H9 (cell line): ENCODE measurements around the gene AQP11. TPM values are rescaled to one million over a fixed set of nuclear protein-coding genes. Genes with fewer than 3 reads are reported as not detected.

Experiments used
- DNase-seq: peaks from one replicate; pipeline ENCODE4 v3.0.0-alpha.2; 2017
- H2AFZ ChIP-seq: one replicate; pipeline ENCODE4 v1.6.1; 2013; ENCODE audit warnings: mild to moderate bottlenecking, low read length, control low read depth, moderate library complexity
- H2AK5ac ChIP-seq: 2 replicates; pipeline ENCODE4 v1.6.1; 2013; ENCODE audit warnings: low read length, control low read depth, mixed read lengths; ENCODE audit not compliant: insufficient read length
- H2BK120ac ChIP-seq: one replicate; pipeline ENCODE4 v1.6.1; 2013; ENCODE audit warnings: low read depth, mild to moderate bottlenecking, low read length, control low read depth, inconsistent platforms; ENCODE audit not compliant: poor library complexity, severe bottlenecking
- H2BK12ac ChIP-seq: 2 replicates; pipeline ENCODE4 v1.6.1; 2013; ENCODE audit warnings: low read length, control low read depth, mixed read lengths, low read depth; ENCODE audit not compliant: insufficient read length
- H2BK15ac ChIP-seq: 2 replicates; pipeline ENCODE4 v1.6.1; 2013; ENCODE audit warnings: low read depth, low read length, control low read depth
- H2BK20ac ChIP-seq: one replicate; pipeline ENCODE4 v1.6.1; 2013; ENCODE audit warnings: low read depth, mild to moderate bottlenecking, low read length, control low read depth, inconsistent platforms; ENCODE audit not compliant: poor library complexity, severe bottlenecking
- H2BK5ac ChIP-seq: 2 replicates; pipeline ENCODE4 v1.6.1; 2013; ENCODE audit warnings: low read length, control low read depth, mixed read lengths; ENCODE audit not compliant: insufficient read length
- H3K14ac ChIP-seq: 2 replicates; pipeline ENCODE4 v1.6.1; 2013; ENCODE audit warnings: low read length, control low read depth; ENCODE audit not compliant: insufficient read depth
- H3K18ac ChIP-seq: 2 replicates; pipeline ENCODE4 v1.6.1; 2013; ENCODE audit warnings: low read depth, mild to moderate bottlenecking, mixed read lengths, low read length, control low read depth; ENCODE audit not compliant: insufficient read length
- H3K23ac ChIP-seq: 2 replicates; pipeline ENCODE4 v1.6.1; 2013; ENCODE audit warnings: low read length, control low read depth, mixed read lengths, low read depth; ENCODE audit not compliant: insufficient read length
- H3K23me2 ChIP-seq: 2 replicates; pipeline ENCODE4 v1.6.1; 2013; ENCODE audit warnings: low read depth, mild to moderate bottlenecking, mixed read lengths, low read length, control low read depth; ENCODE audit not compliant: insufficient read length, poor library complexity, severe bottlenecking
- H3K27ac ChIP-seq: 2 replicates; pipeline ENCODE4 v1.5.1; 2013; ENCODE audit warnings: low read length, control low read depth, mixed read lengths, low read depth; ENCODE audit not compliant: insufficient read length
- H3K27me3 ChIP-seq: 2 replicates; pipeline ENCODE4 v1.6.1; 2013; ENCODE audit warnings: low read length, control low read depth, inconsistent platforms; ENCODE audit not compliant: insufficient read depth
- H3K4ac ChIP-seq: 2 replicates; pipeline ENCODE4 v1.6.1; 2013; ENCODE audit warnings: low read depth, mild to moderate bottlenecking, control low read depth, inconsistent platforms, low read length, moderate library complexity
- H3K4me1 ChIP-seq: 2 replicates; pipeline ENCODE4 v1.6.1; 2013; ENCODE audit warnings: low read length, control low read depth, inconsistent platforms; ENCODE audit not compliant: insufficient read depth
- H3K4me2 ChIP-seq: 2 replicates; pipeline ENCODE4 v1.6.1; 2013; ENCODE audit warnings: low read length, control low read depth, mixed read lengths; ENCODE audit not compliant: insufficient read length, insufficient read depth
- H3K56ac ChIP-seq: 2 replicates; pipeline ENCODE4 v1.6.1; 2013; ENCODE audit warnings: low read depth, mild to moderate bottlenecking, mixed read lengths, low read length, control low read depth; ENCODE audit not compliant: insufficient read length
- H3K79me1 ChIP-seq: 2 replicates; pipeline ENCODE4 v1.6.1; 2013; ENCODE audit warnings: low read depth, mild to moderate bottlenecking, moderate library complexity, low read length, control low read depth, inconsistent platforms; ENCODE audit not compliant: insufficient read depth, poor library complexity, severe bottlenecking
- H3K79me2 ChIP-seq: 2 replicates; pipeline ENCODE4 v1.6.1; 2013; ENCODE audit warnings: low read length, control low read depth, inconsistent platforms; ENCODE audit not compliant: insufficient read depth
- H3K9ac ChIP-seq: 2 replicates; pipeline ENCODE4 v1.6.1; 2013; ENCODE audit warnings: low read length, control low read depth, mixed read lengths; ENCODE audit not compliant: insufficient read length; ENCODE audit errors: extremely low read depth
- H3K9me3 ChIP-seq: one replicate; pipeline ENCODE4 v1.6.1; 2013; ENCODE audit warnings: low read depth, low read length, inconsistent platforms; ENCODE audit not compliant: control insufficient read depth
- H3T11ph ChIP-seq: one replicate; pipeline ENCODE4 v1.6.1; 2013; ENCODE audit warnings: mild to moderate bottlenecking, low read length, control low read depth, inconsistent platforms
- H4K20me1 ChIP-seq: one replicate; pipeline ENCODE4 v1.6.1; 2013; ENCODE audit not compliant: control insufficient read depth, insufficient read length, insufficient read depth
- H4K5ac ChIP-seq: 2 replicates; pipeline ENCODE4 v1.6.1; 2013; ENCODE audit warnings: low read depth, mild to moderate bottlenecking, mixed read lengths, low read length, control low read depth; ENCODE audit not compliant: insufficient read length
- H4K8ac ChIP-seq: replicated peaks from 2 replicates; pipeline ENCODE4 v1.6.1; 2013; ENCODE audit warnings: low read length, control low read depth, mixed read lengths, low read depth; ENCODE audit not compliant: insufficient read length
- H4K91ac ChIP-seq: 2 replicates; pipeline ENCODE4 v1.6.1; 2013; ENCODE audit warnings: low read depth, mild to moderate bottlenecking, moderate library complexity, mixed read lengths, low read length, control low read depth; ENCODE audit not compliant: insufficient read length
- H3K27ac Mint-ChIP-seq, 3 experiments: 2 replicates in 2 of 3; 3 replicates in 1 of 3; pipeline ENCODE4 v1.8.0; 2020 to 2021; ENCODE audit warnings: mixed read lengths in 3 of 3, mild to moderate bottlenecking in 1 of 3, moderate library complexity in 1 of 3
- H3K27me3 Mint-ChIP-seq: 2 replicates; pipeline ENCODE4 v1.8.0; 2021; ENCODE audit warnings: low read depth, mild to moderate bottlenecking, moderate library complexity, mixed read lengths
- H3K36me3 Mint-ChIP-seq, 3 experiments: 2 replicates in 2 of 3; 3 replicates in 1 of 3; pipeline ENCODE4 v1.8.0; 2020 to 2021; ENCODE audit warnings: low read depth in 3 of 3, mixed read lengths in 3 of 3; ENCODE audit not compliant: insufficient read depth in 1 of 3
- H3K4me1 Mint-ChIP-seq, 2 experiments: 2 replicates each; pipeline ENCODE4 v1.8.0; 2020; ENCODE audit warnings: mixed read lengths in 2 of 2
- H3K4me3 Mint-ChIP-seq, 2 experiments: 2 replicates in 1 of 2; 3 replicates in 1 of 2; pipeline ENCODE4 v1.8.0; 2020 to 2021; ENCODE audit warnings: mild to moderate bottlenecking in 2 of 2, mixed read lengths in 2 of 2, moderate library complexity in 1 of 2
- H3K9me3 Mint-ChIP-seq, 2 experiments: 2 replicates in 1 of 2; 3 replicates in 1 of 2; pipeline ENCODE4 v1.8.0; 2020; ENCODE audit warnings: mild to moderate bottlenecking in 2 of 2, mixed read lengths in 2 of 2, moderate library complexity in 1 of 2
- CTCF ChIP-seq: fragments of 200-600 bp; sonication (generic); conservative IDR thresholded peaks from 3 replicates; pipeline ENCODE4 v1.8.0; 2021; ENCODE audit warnings: antibody characterized with exemption, mild to moderate bottlenecking
- total RNA-seq: library from RNA; stranded (reverse); gene quantifications from 2 replicates; pipeline ENCODE4 v1.2.1, GENCODE V29; 2021

Gene AQP11
- total RNA-seq, 1 experiment from 2014 or later = 1.1 TPM

- H3K23me2 ChIP-seq = peaks cover 7% of the 10 kb centered on the region
- no peak overlapping the region for H3K23ac ChIP-seq
- H4K8ac ChIP-seq = no peak overlapping the region
- H3K14ac ChIP-seq = no peak overlapping the region
- no peak overlapping the region for H3K18ac ChIP-seq
- no peak for DNase-seq
- H2AK5ac ChIP-seq = no peak overlapping the region
- no peaks in the 10 kb centered on the region for H4K20me1 ChIP-seq
- no peak overlapping the region for H3K4ac ChIP-seq
- Mint-ChIP-seq H3K27ac (peak overlapping the region in 1 of 3 experiments; percentile 19; a peak in 1 of 7 replicates), H3K27me3 (peaks cover 22% of the 10 kb centered on the region), H3K36me3 (no peaks in the 10 kb centered on the region; a peak in 1 of 7 replicates), H3K4me1 (peaks cover 8 to 13% of the 10 kb centered on the region in 2 experiments), H3K4me3 (no peak overlapping the region), H3K9me3 (peaks cover 0 to under 1% of the 10 kb centered on the region in 2 experiments; a peak in 1 of 5 replicates)
- no peak overlapping the region for H4K5ac ChIP-seq
- no peak overlapping the region for H3K9ac ChIP-seq
- H3K27me3 ChIP-seq = no peaks in the 10 kb centered on the region; the same call in 1 of the 2 replicates
- no peak overlapping the region for H2BK12ac ChIP-seq
- H2BK120ac ChIP-seq = no peak overlapping the region
- H3K27ac ChIP-seq = no peak overlapping the region
- H3K79me2 ChIP-seq = no peaks in the 10 kb centered on the region
- no peaks in the 10 kb centered on the region for H3K9me3 ChIP-seq
- no peak overlapping the region for H4K91ac ChIP-seq
- no peak overlapping the region for H3K56ac ChIP-seq
- TF ChIP-seq CTCF = no peak
- H3K4me1 ChIP-seq = no peaks in the 10 kb centered on the region
- H3K79me1 ChIP-seq = no peaks in the 10 kb centered on the region
- no peak overlapping the region for H2BK5ac ChIP-seq
- no peak overlapping the region for H2BK20ac ChIP-seq
- no peak overlapping the region for H2AFZ ChIP-seq
- H3T11ph ChIP-seq = no peak overlapping the region
- H2BK15ac ChIP-seq = no peak overlapping the region
- no peak overlapping the region for H3K4me2 ChIP-seq
Observed at GRCh38 chr11:77593883-77594282, 4.1 kb downstream of the AQP11 start.
